ENCODE measurements around the gene GAS7.
"Not testable (repeated sequence)": the region's sequence is repeated elsewhere in the genome, so short reads cannot be mapped to it uniquely, and the experiment has no call there.

Gene GAS7

GRCh38 chr17:10106067-10106466, 92.3 kb downstream of the GAS7 start:
- no peak for DNase-seq

- no peak for DNase-seq
Measured at GRCh38 chr17:10105513-10106001, 92.8 kb downstream of the GAS7 start.

- no peak for DNase-seq
Measured at GRCh38 chr17:10103712-10104111, 94.7 kb downstream of the GAS7 start.

- no peak for DNase-seq
Measured at GRCh38 chr17:10102817-10103216, 95.6 kb downstream of the GAS7 start.

GRCh38 chr17:10099051-10099571, 99.3 kb downstream of the GAS7 start:
- DNase-seq = no peak

- DNase-seq = no peak
Measured at GRCh38 chr17:10096596-10096995, 101.8 kb downstream of the GAS7 start.

GRCh38 chr17:10095295-10095694, 103.1 kb downstream of the GAS7 start:
- DNase-seq = not testable (repeated sequence)

- DNase-seq = no peak
Measured at GRCh38 chr17:10094797-10095196, 103.6 kb downstream of the GAS7 start.

- no peak for DNase-seq
Measured at GRCh38 chr17:10092595-10092994, 105.8 kb downstream of the GAS7 start.

- DNase-seq = no peak
Measured at GRCh38 chr17:10091046-10091445, 107.4 kb downstream of the GAS7 start.

- no peak for DNase-seq
Measured at GRCh38 chr17:10089196-10089804, 109.1 kb downstream of the GAS7 start.

- DNase-seq = no peak
Measured at GRCh38 chr17:10088444-10088843, 110.0 kb downstream of the GAS7 start.

GRCh38 chr17:10087355-10087754, 111.1 kb downstream of the GAS7 start:
- no peak for DNase-seq

GRCh38 chr17:10083864-10084263, 114.5 kb downstream of the GAS7 start:
- DNase-seq = no peak

GRCh38 chr17:10082795-10083194, 115.6 kb downstream of the GAS7 start:
- DNase-seq = no peak

GRCh38 chr17:10081571-10082169, 116.7 kb downstream of the GAS7 start:
- no peak for DNase-seq

- DNase-seq = no peak
Measured at GRCh38 chr17:10077561-10078299, 120.7 kb downstream of the GAS7 start.

- no peak for DNase-seq
Measured at GRCh38 chr17:10075919-10076318, 122.5 kb downstream of the GAS7 start.

GRCh38 chr17:10073941-10074340, 124.5 kb downstream of the GAS7 start:
- DNase-seq = no peak

GRCh38 chr17:10072556-10073425, 125.6 kb downstream of the GAS7 start:
- no peak for DNase-seq

- DNase-seq = no peak
Measured at GRCh38 chr17:10072086-10072485, 126.3 kb downstream of the GAS7 start.

GRCh38 chr17:10071141-10071540, 127.3 kb downstream of the GAS7 start:
- no peak for DNase-seq

- no peak for DNase-seq
Measured at GRCh38 chr17:10070690-10071089, 127.7 kb downstream of the GAS7 start.
